ENCODE data around the gene TPP1.

- TF ChIP-seq, protein P1, sequence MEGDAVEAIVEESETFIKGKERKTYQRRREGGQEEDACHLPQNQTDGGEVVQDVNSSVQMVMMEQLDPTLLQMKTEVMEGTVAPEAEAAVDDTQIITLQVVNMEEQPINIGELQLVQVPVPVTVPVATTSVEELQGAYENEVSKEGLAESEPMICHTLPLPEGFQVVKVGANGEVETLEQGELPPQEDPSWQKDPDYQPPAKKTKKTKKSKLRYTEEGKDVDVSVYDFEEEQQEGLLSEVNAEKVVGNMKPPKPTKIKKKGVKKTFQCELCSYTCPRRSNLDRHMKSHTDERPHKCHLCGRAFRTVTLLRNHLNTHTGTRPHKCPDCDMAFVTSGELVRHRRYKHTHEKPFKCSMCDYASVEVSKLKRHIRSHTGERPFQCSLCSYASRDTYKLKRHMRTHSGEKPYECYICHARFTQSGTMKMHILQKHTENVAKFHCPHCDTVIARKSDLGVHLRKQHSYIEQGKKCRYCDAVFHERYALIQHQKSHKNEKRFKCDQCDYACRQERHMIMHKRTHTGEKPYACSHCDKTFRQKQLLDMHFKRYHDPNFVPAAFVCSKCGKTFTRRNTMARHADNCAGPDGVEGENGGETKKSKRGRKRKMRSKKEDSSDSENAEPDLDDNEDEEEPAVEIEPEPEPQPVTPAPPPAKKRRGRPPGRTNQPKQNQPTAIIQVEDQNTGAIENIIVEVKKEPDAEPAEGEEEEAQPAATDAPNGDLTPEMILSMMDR (IDR thresholded peaks at IDR 0.05) = no peak
- TF ChIP-seq EP300 (IDR thresholded peaks at IDR 0.05) = no peak
These were observed 18.2 kb downstream of the TPP1 start for GRCh38 chr11:6601041-6601461.
